Osteoblast (primary cell): Measurements from ENCODE around the gene JPH4. TPM values are rescaled to one million over a fixed set of nuclear protein-coding genes. Genes with fewer than 3 reads are reported as not detected.

Experiments used
- DNase-seq: peaks from one replicate; pipeline ENCODE4 v3.0.0; 2011; ENCODE audit warnings: low spot score, mixed read lengths; ENCODE audit not compliant: insufficient read length; ENCODE audit errors: missing footprints
- H2AFZ ChIP-seq: 2 replicates; pipeline ENCODE4 v1.6.0; 2011; ENCODE audit warnings: mild to moderate bottlenecking, low read length
- H3K27ac ChIP-seq: 2 replicates; pipeline ENCODE4 v1.5.1; 2011; ENCODE audit warnings: mild to moderate bottlenecking, low read depth, low read length, moderate library complexity
- H3K27me3 ChIP-seq: 2 replicates; pipeline ENCODE4 v1.6.0; 2012; ENCODE audit warnings: mild to moderate bottlenecking, control low read depth, inconsistent platforms, low read length, moderate library complexity; ENCODE audit not compliant: insufficient read depth
- H3K36me3 ChIP-seq: 2 replicates; pipeline ENCODE4 v1.5.1; 2011; ENCODE audit warnings: mild to moderate bottlenecking, low read length, control low read depth, moderate library complexity; ENCODE audit not compliant: insufficient read depth
- H3K4me1 ChIP-seq: 2 replicates; pipeline ENCODE4 v1.5.1; 2011; ENCODE audit warnings: mild to moderate bottlenecking, low read length, control low read depth, moderate library complexity; ENCODE audit not compliant: insufficient read depth
- H3K4me2 ChIP-seq: 2 replicates; pipeline ENCODE4 v1.6.0; 2011; ENCODE audit warnings: mild to moderate bottlenecking, low read length; ENCODE audit not compliant: insufficient read depth
- H3K4me3 ChIP-seq: fragments of 200-600 bp; sonication (generic); 3 replicates; pipeline ENCODE4 v1.5.1; 2012; ENCODE audit warnings: mild to moderate bottlenecking, low read length, inconsistent platforms; ENCODE audit not compliant: insufficient read depth
- H3K79me2 ChIP-seq: 2 replicates; pipeline ENCODE4 v1.6.0; 2012; ENCODE audit warnings: mild to moderate bottlenecking, low read length, control low read depth, inconsistent platforms; ENCODE audit not compliant: insufficient read depth
- H3K9me3 ChIP-seq: 2 replicates; pipeline ENCODE4 v1.5.1; 2011; ENCODE audit warnings: low read depth, low read length, control low read depth
- H4K20me1 ChIP-seq: 2 replicates; pipeline ENCODE4 v1.6.0; 2012; ENCODE audit warnings: mild to moderate bottlenecking, low read length, control low read depth; ENCODE audit not compliant: insufficient read depth
- CTCF ChIP-seq: IDR thresholded peaks from 2 replicates; pipeline ENCODE4 v1.5.1; 2011; ENCODE audit warnings: mild to moderate bottlenecking, low read depth, low read length, moderate library complexity; ENCODE audit errors: extremely low read depth
- total RNA-seq: library from RNA; depleted of rRNA; stranded (reverse); fragments of >200 nt; gene quantifications from 2 replicates; pipeline ENCODE4 v1.2.3, GENCODE V29; 2012

The JPH4 gene
- total RNA-seq, 1 donor, result not detected

- no peak overlapping the region for H3K4me2 ChIP-seq
- TF ChIP-seq CTCF, result no peak
- DNase-seq, result no peak
- no peak overlapping the region for H3K27ac ChIP-seq
- H3K79me2 ChIP-seq, result no peaks in the 10 kb centered on the region
- no peaks in the 10 kb centered on the region for H3K4me1 ChIP-seq
- no peak overlapping the region for H2AFZ ChIP-seq
- no peak overlapping the region for H3K4me3 ChIP-seq
- H3K9me3 ChIP-seq, result peaks cover 6% of the 10 kb centered on the region
- no peaks in the 10 kb centered on the region for H4K20me1 ChIP-seq
- no peaks in the 10 kb centered on the region for H3K36me3 ChIP-seq
- no peaks in the 10 kb centered on the region for H3K27me3 ChIP-seq
Observed at GRCh38 chr14:23620177-23620702, 41.6 kb upstream of the JPH4 start.

DNA sequence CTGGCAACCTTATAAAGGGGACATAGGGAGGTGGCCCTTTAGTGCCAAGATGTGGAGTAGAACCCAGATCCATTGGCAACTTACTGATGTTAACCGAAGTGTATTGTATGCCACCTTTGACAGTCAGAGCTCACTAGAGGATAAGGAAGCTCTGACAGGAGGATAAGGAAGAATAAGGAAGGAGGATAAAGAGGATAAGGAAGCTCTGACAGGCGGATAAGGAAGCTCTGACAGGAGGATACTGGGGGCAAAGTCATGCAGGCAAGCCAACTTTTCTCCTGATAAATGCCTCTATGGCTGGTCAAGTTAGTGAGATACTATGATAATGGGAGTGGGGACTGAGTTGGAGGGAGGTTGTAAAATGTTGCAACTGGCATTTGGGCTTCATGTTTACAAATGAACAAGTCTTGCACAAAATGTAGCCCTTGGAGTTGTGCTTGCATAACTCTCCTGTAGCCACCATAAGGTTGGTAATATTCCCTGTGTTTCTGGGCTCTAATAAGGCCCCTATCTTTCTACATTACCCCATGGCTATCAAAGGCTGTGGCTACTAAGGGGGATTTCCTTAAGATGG is 39.9 kb upstream of the JPH4 start:
- TF ChIP-seq CTCF, result no peak

GRCh38 chr14:23617539-23617938 is 38.9 kb upstream of the JPH4 start:
- Histone ChIP-seq H4K20me1 (no peaks in the 10 kb centered on the region), H3K27ac (no peak overlapping the region), H3K4me3 (no peak overlapping the region), H3K27me3 (peaks cover 4% of the 10 kb centered on the region), H3K36me3 (no peaks in the 10 kb centered on the region), H3K9me3 (no peaks in the 10 kb centered on the region), H3K4me2 (no peak overlapping the region), H2AFZ (no peak overlapping the region), H3K79me2 (no peaks in the 10 kb centered on the region), H3K4me1 (no peaks in the 10 kb centered on the region)
- TF ChIP-seq CTCF, result no peak
- no peak for DNase-seq

More for the DNA sequence above, 39.9 kb upstream of the JPH4 start:
- H3K9me3 ChIP-seq, result no peaks in the 10 kb centered on the region
- H3K4me2 ChIP-seq, result no peak overlapping the region
- H3K4me3 ChIP-seq, result no peak overlapping the region
- H3K4me1 ChIP-seq, result no peaks in the 10 kb centered on the region
- no peak overlapping the region for H2AFZ ChIP-seq
- H3K36me3 ChIP-seq, result no peaks in the 10 kb centered on the region
- H3K27me3 ChIP-seq, result peaks cover 4% of the 10 kb centered on the region
- no peaks in the 10 kb centered on the region for H4K20me1 ChIP-seq
- no peak for DNase-seq
- no peaks in the 10 kb centered on the region for H3K79me2 ChIP-seq
- H3K27ac ChIP-seq, result no peak overlapping the region

- Histone ChIP-seq H3K4me1 (no peaks in the 10 kb centered on the region), H3K79me2 (no peaks in the 10 kb centered on the region), H3K27ac (no peak overlapping the region), H4K20me1 (no peaks in the 10 kb centered on the region), H3K4me3 (no peak overlapping the region), H3K4me2 (no peak overlapping the region), H2AFZ (no peak overlapping the region), H3K36me3 (no peaks in the 10 kb centered on the region), H3K9me3 (no peaks in the 10 kb centered on the region), H3K27me3 (peaks cover 10% of the 10 kb centered on the region)
- no peak for TF ChIP-seq CTCF
- no peak for DNase-seq
Observed at GRCh38 chr14:23615856-23616255, 37.3 kb upstream of the JPH4 start.
